Neural progenitor cell (in vitro differentiated cells): ENCODE results near the gene DCANP1. TPM values are rescaled to one million over a fixed set of nuclear protein-coding genes. Genes with fewer than 3 reads are reported as not detected.

ENCODE experiments used
- DNase-seq: peaks from one replicate; pipeline ENCODE4 v3.0.0-alpha.2; 2016; ENCODE audit warnings: low spot score
- H2AFZ ChIP-seq: fragments of 200-600 bp; sonication (generic); replicated peaks from 2 replicates; pipeline ENCODE4 v1.6.1; 2016; ENCODE audit warnings: antibody characterized with exemption
- H3F3A ChIP-seq: fragments of 200-600 bp; sonication (generic); 2 replicates; pipeline ENCODE4 v1.6.1; 2016; ENCODE audit warnings: antibody characterized with exemption, low read depth
- H3K27ac ChIP-seq: fragments of 200-600 bp; sonication (generic); 2 replicates; pipeline ENCODE4 v1.5.1; 2016; ENCODE audit warnings: mild to moderate bottlenecking
- H3K27me3 ChIP-seq: fragments of 200-600 bp; sonication (generic); 2 replicates; pipeline ENCODE4 v1.6.1; 2016; ENCODE audit warnings: mild to moderate bottlenecking, moderate library complexity
- H3K36me3 ChIP-seq: fragments of 200-600 bp; sonication (generic); 2 replicates; pipeline ENCODE4 v1.5.1; 2016
- H3K4me1 ChIP-seq: fragments of 200-600 bp; sonication (generic); 2 replicates; pipeline ENCODE4 v1.6.1; 2016; ENCODE audit warnings: mixed run types
- H3K4me2 ChIP-seq: fragments of 200-600 bp; sonication (generic); 2 replicates; pipeline ENCODE4 v1.6.1; 2016
- H3K4me3 ChIP-seq: fragments of 200-600 bp; sonication (generic); 2 replicates; pipeline ENCODE4 v1.5.1; 2016
- H3K79me2 ChIP-seq: fragments of 200-600 bp; sonication (generic); 2 replicates; pipeline ENCODE4 v1.6.1; 2016; ENCODE audit warnings: low read depth
- H3K9ac ChIP-seq: fragments of 200-600 bp; sonication (generic); 2 replicates; pipeline ENCODE4 v1.6.1; 2016
- H3K9me3 ChIP-seq: fragments of 200-600 bp; sonication (generic); 2 replicates; pipeline ENCODE4 v1.5.1; 2016; ENCODE audit warnings: low read depth
- H4K20me1 ChIP-seq: fragments of 200-600 bp; sonication (generic); 2 replicates; pipeline ENCODE4 v1.6.1; 2016; ENCODE audit warnings: low read depth
- H3K27ac Mint-ChIP-seq: 3 replicates; pipeline ENCODE4 v1.8.0; 2021; ENCODE audit warnings: mixed read lengths
- H3K27me3 Mint-ChIP-seq: 2 replicates; pipeline ENCODE4 v1.8.0; 2022; ENCODE audit warnings: low read depth, mild to moderate bottlenecking, inconsistent platforms, moderate library complexity, mixed read lengths; ENCODE audit not compliant: insufficient read depth
- H3K36me3 Mint-ChIP-seq: 3 replicates; pipeline ENCODE4 v1.8.0; 2021; ENCODE audit warnings: mixed read lengths
- H3K4me1 Mint-ChIP-seq: 3 replicates; pipeline ENCODE4 v1.8.0; 2021; ENCODE audit warnings: mixed read lengths
- H3K4me3 Mint-ChIP-seq: 3 replicates; pipeline ENCODE4 v1.8.0; 2021; ENCODE audit warnings: mild to moderate bottlenecking, moderate library complexity, mixed read lengths
- H3K9me3 Mint-ChIP-seq: 3 replicates; pipeline ENCODE4 v1.8.0; 2020; ENCODE audit warnings: mixed read lengths
- CTCF ChIP-seq: fragments of 200-600 bp; sonication (generic); IDR thresholded peaks from 2 replicates; pipeline ENCODE4 v1.5.1; 2017; ENCODE audit warnings: antibody characterized with exemption, mild to moderate bottlenecking
- EZH2 ChIP-seq: fragments of 200-600 bp; sonication (generic); IDR thresholded peaks from 2 replicates; pipeline ENCODE4 v1.6.1; 2017; ENCODE audit warnings: antibody characterized with exemption, mild to moderate bottlenecking, moderate library complexity
- EZH2phosphoT487 ChIP-seq: fragments of 200-600 bp; sonication (generic); IDR thresholded peaks from 2 replicates; pipeline ENCODE4 v1.6.1; 2017; ENCODE audit warnings: antibody characterized with exemption
- total RNA-seq: library from RNA; depleted of rRNA; stranded (reverse); fragments of >200 nt; gene quantifications from 2 replicates; pipeline ENCODE4 v1.2.3, GENCODE V29; 2015; ENCODE audit warnings: low replicate concordance

DCANP1 gene
- total RNA-seq, 1 donor from 2014 or later = not detected

GRCh38 chr5:135465391-135466122, 18.4 kb upstream of the DCANP1 start:
- H3K4me2 ChIP-seq = no peak overlapping the region
- H3K27me3 Mint-ChIP-seq = peaks cover 53% of the 10 kb centered on the region
- H3K27ac ChIP-seq = no peak overlapping the region
- no peaks in the 10 kb centered on the region for H3K36me3 ChIP-seq
- H3K27me3 ChIP-seq = peaks cover 100% of the 10 kb centered on the region
- no peaks in the 10 kb centered on the region for H3K9me3 ChIP-seq
- H3K9ac ChIP-seq = no peak overlapping the region
- H4K20me1 ChIP-seq = peaks cover 42% of the 10 kb centered on the region
- no peak overlapping the region for H3K4me3 ChIP-seq
- H3K4me1 ChIP-seq = peaks cover 6% of the 10 kb centered on the region
- H3K36me3 Mint-ChIP-seq = no peaks in the 10 kb centered on the region
- peaks cover 2% of the 10 kb centered on the region for H3K9me3 Mint-ChIP-seq
- H3K79me2 ChIP-seq = no peaks in the 10 kb centered on the region
- no peak for DNase-seq
- TF ChIP-seq CTCF = no peak
- no peak for TF ChIP-seq EZH2phosphoT487
- no peak for TF ChIP-seq EZH2
- H3F3A ChIP-seq = no peaks in the 10 kb centered on the region
- peaks cover 21% of the 10 kb centered on the region for H3K4me1 Mint-ChIP-seq
- H3K4me3 Mint-ChIP-seq = peak overlapping the region; percentile 77
- no peak overlapping the region for H3K27ac Mint-ChIP-seq
- H2AFZ ChIP-seq = no peak overlapping the region

DNA sequence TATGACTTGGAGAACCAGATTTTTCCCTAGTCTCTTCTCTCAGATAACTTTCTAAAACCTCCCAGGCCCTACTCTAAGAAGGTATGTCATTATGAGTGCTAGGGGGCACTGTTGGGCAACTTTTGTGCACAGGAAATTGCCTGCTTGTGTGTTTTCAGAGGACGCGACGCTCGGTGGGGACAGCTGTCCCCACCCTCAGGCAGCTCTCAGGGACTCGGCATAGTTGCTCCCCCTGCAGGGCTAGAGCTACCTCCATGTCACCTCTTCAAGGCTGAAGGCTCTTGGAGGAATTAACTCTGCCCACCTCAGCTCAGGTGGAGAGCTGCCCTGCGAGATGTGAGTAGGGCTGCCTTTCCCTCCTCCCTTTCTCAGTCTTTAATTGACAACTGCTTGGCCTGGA, 15.2 kb upstream of the DCANP1 start:
- TF ChIP-seq CTCF (peak; percentile 78), EZH2phosphoT487 (no peak), EZH2 (no peak)
- Histone ChIP-seq H3K27ac (no peak overlapping the region), H3K9ac (no peak overlapping the region), H2AFZ (no peak overlapping the region), H3K4me1 (peaks cover 6% of the 10 kb centered on the region), H3K27me3 (peaks cover 100% of the 10 kb centered on the region), H3K4me2 (no peak overlapping the region), H3F3A (no peaks in the 10 kb centered on the region), H3K79me2 (no peaks in the 10 kb centered on the region), H3K9me3 (no peaks in the 10 kb centered on the region), H4K20me1 (peaks cover 17% of the 10 kb centered on the region), H3K36me3 (no peaks in the 10 kb centered on the region), H3K4me3 (no peak overlapping the region)
- Mint-ChIP-seq H3K27ac (no peak overlapping the region), H3K27me3 (peaks cover 48% of the 10 kb centered on the region), H3K4me3 (no peak overlapping the region), H3K4me1 (peaks cover 18% of the 10 kb centered on the region), H3K36me3 (no peaks in the 10 kb centered on the region), H3K9me3 (no peaks in the 10 kb centered on the region)
- DNase-seq = peak; percentile 94

DNA sequence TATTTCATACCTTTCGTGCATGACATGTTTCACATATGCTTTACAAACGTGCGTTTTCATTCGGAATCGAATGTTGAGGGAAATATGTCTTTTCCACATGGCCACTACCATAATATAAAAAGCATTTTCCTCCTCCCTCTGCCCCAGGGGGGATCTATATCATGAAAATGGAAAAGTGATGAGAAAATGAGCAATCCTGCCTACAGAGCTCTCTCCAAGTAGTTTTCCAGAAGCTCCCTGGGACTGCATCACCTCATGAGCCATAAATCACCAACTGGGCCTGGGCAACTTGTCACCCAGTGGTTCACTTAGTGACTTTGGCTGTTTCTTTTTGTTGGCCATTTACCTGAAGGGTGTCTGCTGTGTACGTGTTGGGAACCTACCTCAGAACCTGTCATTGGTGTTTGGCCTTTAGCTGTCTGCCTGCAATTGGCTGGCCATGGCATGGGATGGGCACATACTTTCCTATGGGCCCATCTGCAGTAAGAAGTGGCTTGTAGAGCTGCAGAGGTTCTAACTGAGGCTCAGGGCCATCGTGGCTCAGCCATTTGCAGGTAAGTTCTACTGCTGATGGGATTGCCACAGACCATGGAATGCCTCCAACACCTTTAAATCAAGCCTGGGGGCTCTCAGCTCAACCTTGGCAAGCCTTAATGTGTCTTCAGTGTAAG, 14.5 kb upstream of the DCANP1 start:
- peaks cover 14% of the 10 kb centered on the region for H3K4me1 Mint-ChIP-seq
- Histone ChIP-seq H3F3A (no peaks in the 10 kb centered on the region), H3K9ac (no peak overlapping the region), H3K27me3 (peaks cover 100% of the 10 kb centered on the region), H3K79me2 (no peaks in the 10 kb centered on the region), H4K20me1 (peaks cover 11% of the 10 kb centered on the region), H3K36me3 (no peaks in the 10 kb centered on the region), H3K4me1 (peaks cover 4% of the 10 kb centered on the region), H3K4me3 (no peak overlapping the region), H3K9me3 (no peaks in the 10 kb centered on the region), H3K27ac (no peak overlapping the region), H3K4me2 (no peak overlapping the region), H2AFZ (no peak overlapping the region)
- H3K4me3 Mint-ChIP-seq = no peak overlapping the region
- H3K9me3 Mint-ChIP-seq = no peaks in the 10 kb centered on the region
- no peak for DNase-seq
- H3K27me3 Mint-ChIP-seq = peaks cover 44% of the 10 kb centered on the region
- no peak overlapping the region for H3K27ac Mint-ChIP-seq
- no peaks in the 10 kb centered on the region for H3K36me3 Mint-ChIP-seq
- TF ChIP-seq EZH2 (no peak), EZH2phosphoT487 (no peak), CTCF (no peak)
